CD4-positive, alpha-beta T cell (primary cell): Measurements from ENCODE around the gene TNIK. TPM values are rescaled to one million over a fixed set of nuclear protein-coding genes. Genes with fewer than 3 reads are reported as not detected.

Experiments used
- ATAC-seq: fragments of 200-7000 bp; cut with Tn5 transposase; one replicate; pipeline ENCODE4 v1.10.0; 2022; ENCODE audit warnings: mild to moderate bottlenecking; ENCODE audit not compliant: poor library complexity
- CTCF ChIA-PET: fragments of 350-600 bp; sonication (Branson Sonifier 250); formaldehyde crosslinking; loops from one replicate; lab custom pipeline; 2021; ENCODE audit warnings: antibody characterized with exemption, inconsistent platforms; lab: Charles Lee
- POLR2A ChIA-PET: fragments of 350-600 bp; sonication (Branson Sonifier 250); formaldehyde crosslinking; loops from one replicate; lab custom pipeline; 2021; ENCODE audit warnings: antibody characterized with exemption, inconsistent platforms; lab: Charles Lee
- DNase-seq, 14 experiments: peaks; one replicate each; pipeline ENCODE4 v3.0.0-alpha.2; 2013 to 2020; ENCODE audit warnings: mixed read lengths in 2 of 14
- H3K27ac ChIP-seq, 2 donors: one replicate each; pipeline versions ENCODE4 v1.5.1 to v1.7.0; 2013; ENCODE audit warnings: low read length in 2 of 2, low read depth in 1 of 2, mild to moderate bottlenecking in 1 of 2
- H3K27me3 ChIP-seq, 2 experiments: 1 replicate in 1 of 2; 2 replicates in 1 of 2; pipeline versions ENCODE4 v1.6.1 to v1.7.0; 2013; ENCODE audit warnings: low read length in 2 of 2, control low read depth in 1 of 2, mild to moderate bottlenecking in 1 of 2, moderate library complexity in 1 of 2; ENCODE audit not compliant: insufficient read depth in 2 of 2, control insufficient read depth in 1 of 2
- H3K36me3 ChIP-seq: one replicate; pipeline ENCODE4 v1.6.1; 2013; ENCODE audit warnings: low read length, control low read depth; ENCODE audit not compliant: insufficient read depth
- H3K4me1 ChIP-seq: one replicate; pipeline ENCODE4 v1.6.1; 2013; ENCODE audit warnings: low read length, control low read depth; ENCODE audit not compliant: insufficient read depth
- H3K4me3 ChIP-seq: one replicate; pipeline ENCODE4 v1.5.1; 2013; ENCODE audit warnings: mild to moderate bottlenecking, low read length, moderate library complexity
- H3K9me3 ChIP-seq, 2 experiments: 1 replicate in 1 of 2; 2 replicates in 1 of 2; pipeline versions ENCODE4 v1.6.1 to v1.7.0; 2013; ENCODE audit warnings: low read length in 2 of 2, mild to moderate bottlenecking in 2 of 2, control low read depth in 1 of 2, moderate library complexity in 1 of 2; ENCODE audit not compliant: control insufficient read depth in 1 of 2, insufficient read depth in 1 of 2
- H3K27ac Mint-ChIP-seq: one replicate; pipeline ENCODE4 v1.8.0; 2020; ENCODE audit warnings: mixed read lengths
- H3K27me3 Mint-ChIP-seq: one replicate; pipeline ENCODE4 v1.8.0; 2021; ENCODE audit warnings: mixed read lengths
- H3K36me3 Mint-ChIP-seq: one replicate; pipeline ENCODE4 v1.8.0; 2021; ENCODE audit warnings: low read depth, mixed read lengths
- H3K4me1 Mint-ChIP-seq: one replicate; pipeline ENCODE4 v1.8.0; 2021; ENCODE audit warnings: low read depth, mixed read lengths
- H3K4me3 Mint-ChIP-seq: one replicate; pipeline ENCODE4 v1.8.0; 2020; ENCODE audit warnings: mild to moderate bottlenecking, mixed read lengths
- H3K9me3 Mint-ChIP-seq: one replicate; pipeline ENCODE4 v1.8.0; 2020; ENCODE audit warnings: mixed read lengths
- intact Hi-C, 2 experiments: fragments of 100-400 bp; cut with DNase I in 1 of 2; cut with micrococcal nuclease in 1 of 2; formaldehyde crosslinking; loops; one replicate each; pipeline versions ENCODE4 v1.15.1 to v1.9.0; 2023 to 2025; cut with DNase I, micrococcal nuclease
- total RNA-seq, 174 experiments: library from RNA in 2 of 174; stranded (reverse) in 2 of 174; gene quantifications; one replicate each; pipeline ENCODE4 v1.2.3 and lab custom pipeline; 2021 to 2026
- TF ChIP-seq, protein P1 (sequence below): fragments of 200-600 bp; IDR thresholded peaks from one replicate; pipeline ENCODE4 v1.8.0; 2022; ENCODE audit warnings: antibody characterized with exemption, mild to moderate bottlenecking

The TNIK gene
- total RNA-seq, 2 experiments from 2014 or later = 71.0 to 78.3 TPM

DNA sequence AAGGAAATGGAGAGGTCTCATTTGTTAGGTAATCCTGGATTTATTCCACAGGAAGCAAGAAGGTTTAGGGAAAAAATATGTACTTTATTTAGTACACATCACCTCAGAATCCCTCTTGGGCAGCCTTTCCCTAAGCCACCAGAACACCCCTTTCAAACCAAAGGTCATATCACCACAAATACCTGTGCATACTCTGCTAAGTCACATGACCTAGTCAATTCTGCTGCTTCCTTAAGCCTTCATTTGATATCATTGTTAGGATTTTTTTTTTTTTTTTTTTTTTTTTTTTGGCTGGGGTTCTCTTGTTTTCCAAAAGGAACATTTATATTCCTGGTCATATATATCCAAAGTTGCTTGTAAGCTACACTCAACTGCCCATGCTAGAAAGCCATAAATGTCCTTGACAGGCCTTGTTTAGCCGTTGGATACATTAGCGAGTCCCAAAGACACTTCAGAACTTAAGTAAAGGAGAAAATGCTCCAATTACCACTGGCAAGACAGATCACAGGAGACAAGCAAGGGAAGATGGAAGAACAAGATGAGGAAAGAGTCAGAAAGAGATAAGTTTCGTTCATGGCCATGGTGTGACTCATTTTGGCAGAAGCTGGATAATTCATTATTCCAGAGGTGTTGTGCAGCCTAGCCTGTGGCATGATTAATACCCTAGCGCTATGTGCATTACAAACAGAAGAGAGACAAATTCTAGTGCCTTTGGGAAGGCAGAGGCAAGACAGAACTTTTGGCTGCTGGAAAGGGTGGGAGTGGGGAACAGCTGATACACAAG lies 278.1 kb downstream of the TNIK start:
- H3K4me3 Mint-ChIP-seq = no peak overlapping the region
- intact Hi-C loops = loop anchor here in 1 of 2 experiments (10.0 kb wide), 1 partner anchor 273 kb away; no protein-coding TSS in a partner anchor
- no peaks in the 10 kb centered on the region for H3K27me3 Mint-ChIP-seq
- DNase-seq (no peak), ATAC-seq (no peak)
- H3K9me3 ChIP-seq = no peaks in the 10 kb centered on the region
- H3K36me3 Mint-ChIP-seq = peaks cover 77% of the 10 kb centered on the region
- H3K4me1 ChIP-seq = peaks cover 5% of the 10 kb centered on the region
- H3K27me3 ChIP-seq = no peaks in the 10 kb centered on the region
- TF ChIP-seq, protein P1, sequence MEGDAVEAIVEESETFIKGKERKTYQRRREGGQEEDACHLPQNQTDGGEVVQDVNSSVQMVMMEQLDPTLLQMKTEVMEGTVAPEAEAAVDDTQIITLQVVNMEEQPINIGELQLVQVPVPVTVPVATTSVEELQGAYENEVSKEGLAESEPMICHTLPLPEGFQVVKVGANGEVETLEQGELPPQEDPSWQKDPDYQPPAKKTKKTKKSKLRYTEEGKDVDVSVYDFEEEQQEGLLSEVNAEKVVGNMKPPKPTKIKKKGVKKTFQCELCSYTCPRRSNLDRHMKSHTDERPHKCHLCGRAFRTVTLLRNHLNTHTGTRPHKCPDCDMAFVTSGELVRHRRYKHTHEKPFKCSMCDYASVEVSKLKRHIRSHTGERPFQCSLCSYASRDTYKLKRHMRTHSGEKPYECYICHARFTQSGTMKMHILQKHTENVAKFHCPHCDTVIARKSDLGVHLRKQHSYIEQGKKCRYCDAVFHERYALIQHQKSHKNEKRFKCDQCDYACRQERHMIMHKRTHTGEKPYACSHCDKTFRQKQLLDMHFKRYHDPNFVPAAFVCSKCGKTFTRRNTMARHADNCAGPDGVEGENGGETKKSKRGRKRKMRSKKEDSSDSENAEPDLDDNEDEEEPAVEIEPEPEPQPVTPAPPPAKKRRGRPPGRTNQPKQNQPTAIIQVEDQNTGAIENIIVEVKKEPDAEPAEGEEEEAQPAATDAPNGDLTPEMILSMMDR = no peak
- no peak overlapping the region for H3K4me3 ChIP-seq
- peaks cover 43% of the 10 kb centered on the region for H3K36me3 ChIP-seq
- H3K9me3 Mint-ChIP-seq = no peaks in the 10 kb centered on the region
- H3K4me1 Mint-ChIP-seq = peaks cover 55% of the 10 kb centered on the region
- CTCF ChIA-PET = interaction anchor here (0.6 kb wide), 1 partner anchor 901 kb away, joined by 4 read pairs; no protein-coding TSS in a partner anchor
- H3K27ac Mint-ChIP-seq = no peak overlapping the region
- no peak overlapping the region for H3K27ac ChIP-seq
- POLR2A ChIA-PET = no interaction called here

DNA sequence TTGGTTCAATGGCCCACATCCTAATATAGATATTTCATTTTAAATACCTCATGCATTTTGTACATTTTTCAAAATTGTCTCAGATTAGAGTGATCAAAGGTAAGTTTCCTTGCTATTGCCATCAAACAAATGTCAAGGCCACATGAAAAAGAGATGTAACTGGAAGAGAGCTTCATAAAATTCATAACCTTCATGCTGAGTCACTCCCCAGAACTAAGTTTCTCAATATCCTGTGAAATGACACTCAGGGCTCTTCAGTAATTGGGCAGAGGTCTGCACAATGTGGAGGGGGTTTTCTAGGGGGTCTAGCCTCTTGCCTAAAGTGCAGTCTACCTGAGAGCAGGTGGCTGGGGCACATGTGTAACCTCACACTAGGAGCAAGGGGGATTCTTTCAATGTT lies 281.5 kb downstream of the TNIK start:
- no peak overlapping the region for H3K27ac ChIP-seq
- Mint-ChIP-seq H3K27me3 (no peaks in the 10 kb centered on the region), H3K4me1 (peaks cover 51% of the 10 kb centered on the region), H3K27ac (no peak overlapping the region), H3K4me3 (no peak overlapping the region), H3K36me3 (peaks cover 88% of the 10 kb centered on the region), H3K9me3 (no peaks in the 10 kb centered on the region)
- intact Hi-C loops = no loop called here
- peaks cover 63% of the 10 kb centered on the region for H3K36me3 ChIP-seq
- ChIA-PET POLR2A (no interaction called here), CTCF (no interaction called here)
- ATAC-seq (no peak), DNase-seq (no peak)
- H3K27me3 ChIP-seq = no peaks in the 10 kb centered on the region
- H3K9me3 ChIP-seq = no peaks in the 10 kb centered on the region
- H3K4me3 ChIP-seq = no peak overlapping the region
- TF ChIP-seq, protein P1 = no peak
- H3K4me1 ChIP-seq = no peaks in the 10 kb centered on the region

DNA sequence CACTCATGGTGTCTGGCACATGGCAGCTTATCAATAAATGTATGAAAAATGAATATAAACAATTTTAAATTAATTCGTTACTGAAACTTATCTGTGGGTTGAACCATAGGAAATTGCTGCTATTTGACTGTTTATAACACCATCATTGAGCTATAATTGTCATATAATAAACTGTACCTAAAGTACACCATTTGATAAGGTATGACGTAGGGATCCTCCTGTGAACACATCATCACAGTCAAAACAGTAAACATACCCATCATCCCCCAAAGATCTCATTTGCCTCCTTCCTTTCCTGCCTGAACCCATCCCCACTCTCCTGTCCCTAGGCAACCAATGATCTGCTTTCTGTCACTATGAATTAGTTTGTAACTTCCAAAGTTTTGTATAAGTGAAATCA lies 282.7 kb downstream of the TNIK start:
- Histone ChIP-seq H3K4me1 (no peaks in the 10 kb centered on the region), H3K27me3 (no peaks in the 10 kb centered on the region), H3K27ac (no peak overlapping the region), H3K36me3 (peaks cover 62% of the 10 kb centered on the region), H3K4me3 (no peak overlapping the region), H3K9me3 (no peaks in the 10 kb centered on the region)
- intact Hi-C loops = no loop called here
- Mint-ChIP-seq H3K9me3 (no peaks in the 10 kb centered on the region), H3K27me3 (no peaks in the 10 kb centered on the region), H3K27ac (no peak overlapping the region), H3K4me3 (no peak overlapping the region), H3K4me1 (peaks cover 49% of the 10 kb centered on the region), H3K36me3 (peaks cover 87% of the 10 kb centered on the region)
- TF ChIP-seq, protein P1 = no peak
- ChIA-PET CTCF (no interaction called here), POLR2A (no interaction called here)
- ATAC-seq = no peak
- DNase-seq = no peak
